DMS114 treated with DMSO at 0.1 percent for 48 hours (cell line): Measurements from ENCODE around the gene CA9.
A peak's percentile ranks its signal among the peaks of the same experiment; 100 is the strongest.

ENCODE experiments used
- DNase-seq: peaks from one replicate; lab custom pipeline; 2025; ENCODE audit not compliant: unreplicated experiment; lab: John Stamatoyannopoulos, UW

CA9 gene

GRCh38 chr9:35651956-35652828 is 21.5 kb upstream of the CA9 start:
- no peak for DNase-seq

GRCh38 chr9:35652829-35653209 is 20.9 kb upstream of the CA9 start:
- DNase-seq, result no peak

GRCh38 chr9:35653611-35654010 is 20.1 kb upstream of the CA9 start:
- no peak for DNase-seq

- no peak for DNase-seq
Observed at GRCh38 chr9:35656348-35656747, 17.4 kb upstream of the CA9 start.

- no peak for DNase-seq
Observed at GRCh38 chr9:35656831-35657545, 16.7 kb upstream of the CA9 start.

- DNase-seq, result peak; percentile 92
Observed at GRCh38 chr9:35657546-35658136, 16.1 kb upstream of the CA9 start, which contains the start of gene RMRP. Gene RMRP (minus strand): TSS chr9:35658019.

- peak; percentile 77 for DNase-seq
Observed at GRCh38 chr9:35658137-35658967, 15.4 kb upstream of the CA9 start, which contains the start of gene CCDC107. Gene CCDC107 (plus strand): TSS chr9:35658292. CDS start chr9:35658380, 88 bp downstream.

- peak; percentile 24 for DNase-seq
Observed at GRCh38 chr9:35658968-35659220, 14.8 kb upstream of the CA9 start.

- DNase-seq, result no peak
Observed at GRCh38 chr9:35659340-35659739, 14.4 kb upstream of the CA9 start.

GRCh38 chr9:35660966-35661415 is 12.7 kb upstream of the CA9 start:
- peak; percentile 30 for DNase-seq

GRCh38 chr9:35661756-35662350 is 11.9 kb upstream of the CA9 start:
- DNase-seq, result no peak

GRCh38 chr9:35662437-35662836 is 11.3 kb upstream of the CA9 start:
- DNase-seq, result no peak

GRCh38 chr9:35664531-35665470 is 8.9 kb upstream of the CA9 start, which contains the start of gene ARHGEF39:
Gene ARHGEF39 (minus strand): TSS chr9:35665195. CDS start chr9:35665169, 26 bp downstream.
- DNase-seq, result peak; percentile 42

- no peak for DNase-seq
Observed at GRCh38 chr9:35665471-35665818, 8.3 kb upstream of the CA9 start.

GRCh38 chr9:35666045-35666444 is 7.7 kb upstream of the CA9 start:
- no peak for DNase-seq

GRCh38 chr9:35666549-35666948 is 7.2 kb upstream of the CA9 start:
- DNase-seq, result no peak

GRCh38 chr9:35667939-35668338 is 5.8 kb upstream of the CA9 start:
- DNase-seq, result no peak

GRCh38 chr9:35669331-35670145 is 4.2 kb upstream of the CA9 start:
- no peak for DNase-seq

- no peak for DNase-seq
Observed at GRCh38 chr9:35674025-35674361, 265 bp downstream of the CA9 start.
